ENCODE data around the gene RAB11FIP4. TPM values are rescaled to one million over a fixed set of nuclear protein-coding genes. Genes with fewer than 3 reads are reported as not detected.

Gene RAB11FIP4
- total and polyA plus RNA-seq, 2 donors (not counting 3 experiments of a cell fraction or from before 2014, with no cell fraction given), result 0.08 to 0.38 TPM

- no peak overlapping the region for H3K9ac ChIP-seq (replicated peaks; ENCODE audit: extremely low read depth, insufficient read depth, low read length)
- H4K20me1 ChIP-seq (replicated peaks; ENCODE audit: control insufficient read depth, extremely low read depth, insufficient read depth, low read length), result no peaks in the 10 kb centered on the region
- H3K4me2 ChIP-seq (ENCODE audit: insufficient read depth, low read length), result no peak overlapping the region
- H3K9me3 ChIP-seq (replicated peaks; ENCODE audit: control insufficient read depth, insufficient read depth, low read length), result no peaks in the 10 kb centered on the region
- ChIA-PET CTCF (interaction anchor here (0.8 to 1.2 kb wide), 2 partner anchors 11 to 18 kb away, joined by 3 to 4 read pairs; no protein-coding TSS in a partner anchor), POLR2A (no interaction called here)
- no peak overlapping the region for H3K27ac ChIP-seq (ENCODE audit: insufficient read depth, low read depth, low read length)
- H3K27me3 ChIP-seq (ENCODE audit: control insufficient read depth in 2 of 2, insufficient read depth in 2 of 2, low read length in 2 of 2), result peaks cover 0 to 1% of the 10 kb centered on the region in 2 experiments
- no peaks in the 10 kb centered on the region for H3K36me3 ChIP-seq (ENCODE audit: control insufficient read depth in 2 of 2, extremely low read depth in 1 of 2, insufficient read depth in 2 of 2, low read length in 2 of 2)
- H3K4me3 ChIP-seq (replicated peaks in 1 of 3; ENCODE audit: insufficient read depth in 1 of 3, low read depth in 1 of 3, low read length in 3 of 3), result no peak overlapping the region
- DNase-seq (ENCODE audit: low read depth, low spot score) (no peak), FAIRE-seq (no peak)
- intact Hi-C loops (cut with micrococcal nuclease), result no loop called here
- no peaks in the 10 kb centered on the region for H3K9me1 ChIP-seq (replicated peaks; ENCODE audit: control insufficient read depth, extremely low read depth, insufficient read depth, low read length)
- TF ChIP-seq EZH2 (IDR thresholded peaks at IDR 0.05; ENCODE audit: borderline replicate concordance, low read depth, low read length, severe bottlenecking), result no peak
- TF ChIP-seq, protein P1, sequence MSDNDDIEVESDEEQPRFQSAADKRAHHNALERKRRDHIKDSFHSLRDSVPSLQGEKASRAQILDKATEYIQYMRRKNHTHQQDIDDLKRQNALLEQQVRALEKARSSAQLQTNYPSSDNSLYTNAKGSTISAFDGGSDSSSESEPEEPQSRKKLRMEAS (IDR thresholded peaks at IDR 0.05; ENCODE audit: insufficient read depth, insufficient read length), result no peak
- no peak for TF ChIP-seq MYC (IDR thresholded peaks at IDR 0.05; ENCODE audit: low read depth, low read length)
- TF ChIP-seq, protein P2, sequence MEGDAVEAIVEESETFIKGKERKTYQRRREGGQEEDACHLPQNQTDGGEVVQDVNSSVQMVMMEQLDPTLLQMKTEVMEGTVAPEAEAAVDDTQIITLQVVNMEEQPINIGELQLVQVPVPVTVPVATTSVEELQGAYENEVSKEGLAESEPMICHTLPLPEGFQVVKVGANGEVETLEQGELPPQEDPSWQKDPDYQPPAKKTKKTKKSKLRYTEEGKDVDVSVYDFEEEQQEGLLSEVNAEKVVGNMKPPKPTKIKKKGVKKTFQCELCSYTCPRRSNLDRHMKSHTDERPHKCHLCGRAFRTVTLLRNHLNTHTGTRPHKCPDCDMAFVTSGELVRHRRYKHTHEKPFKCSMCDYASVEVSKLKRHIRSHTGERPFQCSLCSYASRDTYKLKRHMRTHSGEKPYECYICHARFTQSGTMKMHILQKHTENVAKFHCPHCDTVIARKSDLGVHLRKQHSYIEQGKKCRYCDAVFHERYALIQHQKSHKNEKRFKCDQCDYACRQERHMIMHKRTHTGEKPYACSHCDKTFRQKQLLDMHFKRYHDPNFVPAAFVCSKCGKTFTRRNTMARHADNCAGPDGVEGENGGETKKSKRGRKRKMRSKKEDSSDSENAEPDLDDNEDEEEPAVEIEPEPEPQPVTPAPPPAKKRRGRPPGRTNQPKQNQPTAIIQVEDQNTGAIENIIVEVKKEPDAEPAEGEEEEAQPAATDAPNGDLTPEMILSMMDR (IDR thresholded peaks at IDR 0.05; ENCODE audit: extremely low read depth in 1 of 2, insufficient read depth in 1 of 2, low read depth in 1 of 2, low read length in 2 of 2), result no peak
- TF ChIP-seq POLR2AphosphoS5 (IDR thresholded peaks at IDR 0.05; ENCODE audit: insufficient read depth, low read depth, low read length), result no peak
- no peak for TF ChIP-seq POLR2A (IDR thresholded peaks at IDR 0.05; ENCODE audit: low read depth, low read length)
- TF ChIP-seq GATA2 (IDR thresholded peaks at IDR 0.05; ENCODE audit: insufficient read depth, insufficient read length, low read depth, low read length), result no peak
- TF ChIP-seq JUN (IDR thresholded peaks at IDR 0.05; ENCODE audit: borderline replicate concordance, insufficient read depth, insufficient read length, low read depth), result no peak
- TF ChIP-seq FOS (IDR thresholded peaks at IDR 0.05; ENCODE audit: borderline replicate concordance, insufficient read depth, low read length), result no peak
- H2AFZ ChIP-seq (ENCODE audit: low read depth, low read length), result no peak overlapping the region
- H3K4me1 ChIP-seq (ENCODE audit: control insufficient read depth, extremely low read depth, insufficient read depth, low read length), result no peaks in the 10 kb centered on the region
- dilution Hi-C loops (cut with MboI; ENCODE audit: extremely low pct_ligation_motif_present, low sequenced_read_pairs), result no loop called here
- no peaks in the 10 kb centered on the region for H3K79me2 ChIP-seq (ENCODE audit: control insufficient read depth, insufficient read depth, low read length)
- BruUV-seq (replicated peaks), result no TSS peak
Observed at GRCh38 chr17:31513731-31514427, 122.4 kb downstream of the RAB11FIP4 start.
